ENCODE results near the gene TIMM21.

The TIMM21 gene, protein sequence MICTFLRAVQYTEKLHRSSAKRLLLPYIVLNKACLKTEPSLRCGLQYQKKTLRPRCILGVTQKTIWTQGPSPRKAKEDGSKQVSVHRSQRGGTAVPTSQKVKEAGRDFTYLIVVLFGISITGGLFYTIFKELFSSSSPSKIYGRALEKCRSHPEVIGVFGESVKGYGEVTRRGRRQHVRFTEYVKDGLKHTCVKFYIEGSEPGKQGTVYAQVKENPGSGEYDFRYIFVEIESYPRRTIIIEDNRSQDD

DNA sequence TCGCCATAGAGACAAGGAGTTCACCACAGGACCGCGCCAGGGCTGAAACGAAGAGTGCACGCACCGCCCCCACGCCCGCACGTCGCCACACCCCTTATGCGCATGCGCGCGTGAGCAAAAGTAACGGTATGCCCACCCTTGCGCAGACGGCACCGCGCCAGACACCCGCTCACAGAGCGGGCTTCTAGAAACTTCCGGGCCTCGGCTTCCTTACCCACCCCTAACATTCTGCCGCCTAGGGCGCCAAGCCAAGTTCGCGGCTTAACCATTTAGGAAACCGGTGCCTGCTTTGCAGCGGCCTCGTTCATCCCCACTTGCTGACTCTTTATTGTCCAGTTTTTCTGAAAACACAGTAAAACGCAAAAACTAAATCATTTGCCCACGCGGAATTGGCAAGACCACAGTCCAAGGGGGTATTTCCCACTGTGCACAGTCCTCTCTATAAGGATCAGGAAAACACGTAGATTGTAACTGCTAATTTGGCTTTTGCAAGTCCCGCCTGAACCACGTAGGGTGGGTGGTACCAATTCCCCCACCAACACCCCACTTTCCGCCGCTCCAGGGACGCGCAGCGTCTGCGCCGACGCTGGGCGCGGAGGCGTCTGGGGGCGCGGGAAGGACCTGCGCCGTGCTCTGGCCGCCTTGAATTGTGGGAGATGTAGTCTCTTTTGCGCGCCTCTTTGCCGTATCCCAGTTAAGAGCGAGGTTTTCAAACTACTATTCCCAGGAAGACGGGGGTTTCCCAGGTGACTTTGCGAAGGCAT lies at the start of gene TIMM21, which contains the start of gene FBXO15:
Gene TIMM21, plus strand, starts transcription at position 745 of the 764 bp plus-strand sequence. CDS start 286 bp downstream, outside the sequence.
Gene FBXO15, minus strand, starts transcription at position 56 of the 764 bp plus-strand sequence. Its CDS starts 49 bp downstream, at position 7.
- DNase-seq = peak; percentile 95

DNA sequence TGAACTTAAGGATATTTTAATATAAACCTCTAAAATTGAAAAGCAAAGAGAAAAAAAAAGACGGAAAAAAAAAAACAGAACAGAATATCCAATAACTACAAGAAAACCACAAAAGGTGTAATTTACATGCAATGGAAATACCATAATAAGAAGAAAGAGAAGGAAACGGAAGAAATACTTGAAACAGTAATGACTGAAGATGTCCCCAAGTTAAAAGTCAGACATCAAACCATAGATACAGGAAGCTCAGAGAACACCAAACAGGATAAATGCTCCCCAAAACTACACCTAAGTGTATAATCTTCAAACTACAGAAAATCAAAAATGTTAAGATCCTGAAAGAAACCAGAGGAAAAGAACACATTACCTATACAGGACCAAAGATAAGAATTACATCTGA lies 39.9 kb upstream of the TIMM21 start:
- DNase-seq = no peak

DNA sequence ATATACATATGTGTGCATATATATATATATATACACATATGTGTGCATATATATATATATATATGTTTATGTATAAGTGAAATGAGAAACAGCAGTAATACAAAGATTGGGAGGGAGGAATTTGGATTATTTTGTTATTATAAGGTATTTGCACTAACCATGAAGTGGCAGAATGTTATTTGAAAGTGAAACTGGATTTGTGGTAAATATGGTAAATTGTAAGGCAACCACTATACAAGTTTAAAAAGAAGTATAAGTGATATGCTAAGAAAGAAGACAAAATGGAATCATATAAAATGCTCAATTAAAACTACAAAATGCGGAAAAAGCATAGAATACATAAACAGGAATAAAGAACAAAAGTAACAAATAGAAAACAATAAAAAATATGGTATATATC lies 38.2 kb upstream of the TIMM21 start:
- no peak for DNase-seq

DNA sequence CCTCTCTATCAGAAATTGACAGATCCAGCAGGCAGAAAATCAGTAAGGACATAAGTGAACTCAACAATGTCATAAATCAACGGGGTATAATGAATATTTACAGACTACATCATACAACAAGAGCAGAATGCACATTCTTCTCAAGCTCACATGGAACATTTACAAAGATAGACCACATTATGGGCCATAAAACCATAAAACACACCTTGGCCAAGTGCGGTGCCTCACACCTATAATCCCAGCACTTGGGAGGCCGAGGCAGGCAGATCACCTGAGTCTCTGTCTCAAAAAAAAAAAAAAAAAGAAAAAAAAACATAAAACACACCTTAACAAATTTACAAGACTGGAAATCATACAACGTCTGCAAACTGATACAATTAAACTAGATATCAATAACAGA lies 37.3 kb upstream of the TIMM21 start:
- DNase-seq = no peak

DNA sequence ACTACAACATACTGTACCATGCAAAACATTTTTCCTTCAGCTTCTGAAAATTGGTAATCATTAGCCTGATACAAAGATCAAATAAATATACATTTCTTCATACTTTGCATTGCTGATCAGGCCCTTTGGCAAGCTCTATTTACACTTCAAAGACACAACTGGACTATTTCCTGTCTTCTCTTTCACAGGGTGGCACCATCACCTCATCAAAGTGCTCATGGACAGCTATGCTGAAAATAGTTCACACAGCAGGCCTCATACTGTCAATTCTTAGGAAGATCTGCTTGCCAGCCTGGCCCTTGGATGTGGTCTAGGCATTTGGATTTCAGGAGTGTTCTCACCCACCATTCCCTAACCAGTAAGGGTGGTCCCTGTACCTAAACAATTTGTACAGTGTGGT lies 34.6 kb upstream of the TIMM21 start:
- DNase-seq = no peak

DNA sequence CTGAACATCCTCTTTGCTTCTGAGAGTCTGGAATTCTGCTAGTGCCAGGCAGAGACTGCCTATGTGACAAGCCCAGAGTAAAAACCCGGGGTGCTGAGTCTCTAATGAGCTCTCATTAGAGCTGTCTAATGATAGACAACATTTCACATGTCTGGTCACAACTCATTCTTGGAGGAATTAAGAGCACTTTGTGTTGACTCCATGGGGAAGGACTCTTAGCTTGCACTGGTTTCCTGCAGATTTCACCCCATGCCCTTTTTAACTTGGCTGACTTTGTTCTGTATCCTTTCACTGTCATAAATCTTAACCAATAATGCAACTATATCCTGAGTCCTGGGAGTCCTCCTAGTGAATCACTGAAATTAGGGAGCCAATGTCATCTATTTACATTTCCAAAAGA lies 34.2 kb upstream of the TIMM21 start:
- DNase-seq = no peak

DNA sequence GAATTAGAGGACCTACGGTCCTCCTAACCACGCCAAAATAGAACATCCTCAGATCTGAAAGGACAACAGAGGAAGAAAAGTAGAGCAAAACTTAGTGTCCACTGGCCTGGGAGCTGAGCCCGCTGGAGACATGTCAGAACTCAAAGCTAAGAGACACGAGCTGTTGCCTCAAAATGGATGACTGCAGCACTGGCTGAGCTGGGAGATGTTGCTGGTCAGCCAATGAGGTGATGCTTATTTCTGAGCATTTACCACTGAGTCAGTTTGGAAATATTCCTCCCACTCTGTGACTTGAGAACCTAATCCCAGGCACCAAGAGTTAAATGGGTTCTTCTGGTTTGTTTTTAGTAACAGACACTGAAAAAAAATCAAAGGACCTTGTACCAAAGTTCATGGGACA lies 33.3 kb upstream of the TIMM21 start:
- no peak for DNase-seq

DNA sequence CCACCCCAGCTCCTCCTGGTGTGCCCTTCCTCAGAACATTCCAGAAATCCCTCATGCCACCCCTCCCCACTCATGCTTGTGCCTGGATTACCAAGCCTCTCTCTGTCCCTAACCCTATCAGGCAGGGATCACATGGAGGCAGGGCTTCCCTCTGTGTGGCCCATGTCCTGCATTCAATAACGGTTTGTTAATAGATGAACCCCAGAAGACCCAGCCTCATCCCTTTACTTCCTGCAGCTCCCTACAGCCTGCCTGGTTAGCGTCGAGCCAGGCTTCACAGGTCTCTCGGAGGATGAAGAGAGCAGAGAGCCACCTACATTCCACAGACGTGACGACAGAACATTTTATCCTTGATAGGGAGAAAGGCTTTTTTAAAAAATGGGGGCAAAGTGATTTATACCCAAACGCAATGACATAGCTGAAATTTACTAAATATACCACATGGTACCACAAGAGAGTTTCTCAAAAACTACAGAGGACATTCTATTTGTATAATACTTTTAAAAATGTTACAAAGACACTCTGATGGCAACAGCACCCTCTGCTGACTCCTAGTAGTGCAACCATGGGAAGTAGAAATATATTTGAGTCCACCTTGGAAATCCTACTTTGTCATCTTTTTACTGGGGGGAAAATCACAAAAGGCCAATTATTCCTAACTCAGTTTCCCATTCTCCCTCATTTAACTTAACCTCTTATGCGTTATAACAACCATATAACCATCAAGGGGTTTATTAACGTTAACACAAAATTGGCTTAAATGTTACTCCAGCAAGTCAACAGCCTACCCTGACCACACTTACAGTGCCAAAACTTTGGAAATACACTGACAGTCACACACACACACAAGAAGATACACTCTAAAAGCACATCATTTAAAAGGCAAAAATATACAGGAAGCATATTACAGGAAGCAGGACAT lies 31.4 kb upstream of the TIMM21 start:
- DNase-seq = no peak

DNA sequence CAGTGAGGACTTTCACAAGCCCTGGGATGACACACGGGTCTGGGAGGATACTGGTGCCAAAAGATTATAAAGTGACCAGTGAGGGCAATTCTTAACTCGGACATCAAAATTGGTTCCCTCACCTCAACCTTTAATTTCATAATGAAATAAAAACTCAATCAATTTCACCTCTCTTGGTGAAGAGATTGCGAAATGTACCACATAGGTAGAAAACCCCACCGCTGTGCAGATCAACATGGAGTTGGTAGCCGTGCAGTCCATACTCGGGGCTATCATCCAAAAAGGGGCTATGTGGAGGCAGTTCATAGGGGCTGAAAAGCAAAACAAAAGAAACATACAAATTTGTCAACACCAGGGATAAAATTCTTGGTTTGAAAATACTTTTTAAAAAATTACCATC lies 25.1 kb upstream of the TIMM21 start:
- DNase-seq = no peak

DNA sequence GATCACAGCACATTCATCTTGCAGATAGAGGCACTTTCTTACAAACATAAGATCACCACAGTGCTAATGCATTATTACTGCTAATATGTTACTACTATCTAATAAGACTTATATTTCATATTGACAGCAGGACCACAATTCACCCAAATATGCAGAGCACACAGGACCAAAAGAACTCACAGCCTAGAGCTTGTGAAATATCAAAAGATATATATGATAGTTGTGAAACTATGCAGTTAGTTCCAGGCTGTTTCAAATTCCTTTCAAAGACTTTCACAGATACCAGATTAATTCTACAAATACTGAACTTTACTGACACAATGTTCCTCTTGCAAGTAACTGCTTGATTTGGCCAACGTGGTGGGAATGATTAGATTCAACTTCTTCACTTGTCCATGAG lies 23.7 kb upstream of the TIMM21 start:
- no peak for DNase-seq

DNA sequence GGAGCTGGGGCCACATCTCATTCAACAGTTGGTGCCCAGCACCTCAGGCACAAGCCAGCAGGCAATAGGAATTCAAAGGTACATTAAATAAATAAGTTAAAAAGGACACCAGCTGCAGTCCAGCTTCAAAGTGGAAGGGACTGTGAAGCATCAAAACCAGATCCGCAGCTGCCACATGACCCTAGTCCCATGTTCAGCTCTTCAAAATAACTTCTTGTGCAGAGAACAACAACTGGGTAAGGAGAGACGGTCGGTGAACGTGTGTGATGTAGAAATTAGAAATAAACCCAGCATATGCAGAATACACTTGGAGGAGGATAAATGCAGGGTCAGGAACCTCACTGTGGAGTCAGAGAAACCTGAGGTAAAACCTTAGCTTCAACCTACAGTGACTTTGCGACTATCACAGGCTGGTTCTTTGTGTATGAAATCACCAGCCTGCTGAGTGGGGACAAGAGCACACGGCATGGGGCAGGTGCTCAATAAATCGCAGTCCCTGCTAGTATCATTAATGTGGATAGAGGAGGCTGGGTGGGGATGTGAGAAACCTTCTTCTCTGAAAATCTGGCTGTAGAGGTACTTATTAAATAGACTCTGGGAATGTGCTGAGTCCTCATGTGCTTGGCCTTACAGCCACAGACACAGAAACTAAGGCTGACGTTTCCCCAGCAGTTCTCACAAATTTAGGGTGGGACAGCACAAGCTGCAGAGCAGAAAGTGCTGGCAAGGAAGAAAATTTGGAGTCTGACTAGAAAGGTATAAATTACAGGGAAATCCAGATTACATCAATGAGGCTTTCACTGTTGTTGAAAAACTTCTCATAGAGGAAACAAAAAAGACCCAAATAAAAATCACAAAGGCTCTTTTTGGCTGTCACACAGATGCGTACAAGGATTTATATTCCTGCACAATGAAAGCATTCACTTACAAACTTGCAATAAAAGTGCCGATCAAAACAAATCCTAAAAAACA lies 21.4 kb upstream of the TIMM21 start:
- no peak for DNase-seq

DNA sequence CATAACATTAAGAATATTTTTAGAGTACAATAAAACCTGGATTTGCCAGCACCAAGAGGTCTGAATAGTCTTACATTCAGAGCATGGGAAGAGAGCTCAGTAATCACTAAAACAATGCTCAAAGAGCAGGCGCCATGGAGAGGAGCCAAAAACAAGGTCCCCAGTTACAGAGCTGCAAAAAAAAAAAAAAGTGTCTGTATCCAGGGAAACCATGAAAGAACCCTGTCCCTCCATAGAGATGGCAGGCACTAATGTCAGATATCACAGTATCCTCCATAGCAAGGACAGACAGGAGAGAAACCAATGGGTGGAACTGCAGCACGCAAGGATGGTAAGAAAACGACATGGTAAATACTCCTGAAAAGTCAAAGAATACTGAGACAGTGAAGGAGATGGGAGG lies 20.2 kb upstream of the TIMM21 start:
- DNase-seq = no peak

DNA sequence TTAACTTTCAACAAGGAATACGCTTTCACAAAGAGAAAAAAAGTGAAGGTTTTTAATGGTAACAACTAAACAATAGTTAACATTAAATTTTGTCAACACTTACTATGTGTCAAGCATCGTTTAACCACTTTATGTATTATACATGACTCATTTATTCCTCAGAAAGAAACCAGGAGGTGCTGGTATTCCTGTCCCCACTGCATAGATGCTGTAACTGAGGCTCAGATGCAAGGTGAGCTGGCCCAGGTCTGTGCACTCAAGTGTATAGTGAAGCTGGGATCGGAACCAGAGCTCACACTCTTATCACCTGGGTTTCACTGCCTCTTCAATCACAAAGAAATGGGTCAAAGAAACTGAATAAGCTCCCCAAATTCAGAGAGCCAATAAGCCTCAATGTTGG lies 17.2 kb upstream of the TIMM21 start:
- DNase-seq = no peak

DNA sequence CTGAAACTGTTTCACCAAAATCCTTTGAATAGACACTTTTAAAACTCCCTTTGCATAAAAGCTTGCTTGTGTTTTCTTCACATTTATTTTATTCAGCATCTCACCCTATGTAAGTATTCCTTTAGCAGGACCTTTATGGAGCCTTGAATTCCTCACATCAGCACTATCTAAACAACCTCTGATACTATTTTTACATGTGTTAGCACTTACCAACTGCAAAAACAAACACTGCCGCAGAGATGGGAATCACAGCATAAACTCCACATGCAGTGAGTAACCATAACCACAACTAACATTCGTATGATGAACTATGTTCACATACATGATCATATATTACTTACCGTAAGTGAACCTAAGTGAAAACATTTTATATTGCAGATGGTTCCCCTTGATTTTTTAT lies 16.1 kb upstream of the TIMM21 start:
- DNase-seq = no peak

DNA sequence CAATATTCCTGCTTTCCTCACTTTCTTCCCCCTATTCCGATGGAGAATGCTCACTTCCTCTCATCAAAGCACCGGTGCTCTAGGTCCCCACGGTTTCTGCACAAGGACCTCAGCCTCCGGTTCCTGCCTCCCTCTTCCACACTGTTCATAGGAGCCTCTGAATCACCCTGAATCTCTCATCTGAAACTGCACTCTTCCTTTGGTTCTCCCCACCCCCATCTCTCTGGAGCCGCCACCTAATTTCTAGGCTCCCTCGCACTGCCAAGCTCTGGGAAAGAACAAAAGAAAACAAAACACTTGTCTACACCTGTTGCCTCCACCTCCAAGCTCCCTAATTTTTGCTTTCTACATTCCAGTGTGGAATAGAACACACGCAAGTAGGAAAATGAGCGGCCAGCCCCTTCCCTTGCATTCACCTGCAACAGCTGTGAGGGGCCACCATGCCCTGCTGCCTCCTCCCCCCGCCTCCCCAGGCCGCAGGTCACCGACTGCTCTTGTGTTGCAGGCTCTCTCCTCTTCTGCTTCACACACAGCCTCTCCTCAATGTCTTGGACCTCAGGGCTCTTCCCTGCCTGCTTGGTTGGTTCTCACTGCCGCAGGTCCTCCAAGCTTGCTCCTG lies 10.3 kb upstream of the TIMM21 start:
- no peak for DNase-seq

DNA sequence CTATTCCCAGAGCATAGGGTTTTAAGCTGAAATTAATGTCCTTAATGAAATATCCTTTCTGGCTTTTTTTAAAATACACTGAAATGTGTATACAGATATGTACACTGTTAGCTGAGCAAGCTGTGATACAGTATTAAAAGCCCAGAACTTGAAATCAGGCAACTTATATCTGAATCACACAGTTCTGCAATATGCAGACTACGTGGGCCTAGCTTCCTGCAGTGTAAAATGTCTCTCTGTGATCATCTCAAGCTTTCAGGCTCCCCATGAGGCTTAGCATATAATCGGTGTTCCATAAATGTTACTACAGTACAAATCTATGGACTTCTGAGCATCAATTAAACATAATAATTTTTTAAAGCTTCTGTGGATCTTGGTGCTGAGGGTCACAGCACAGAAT lies 8.9 kb upstream of the TIMM21 start:
- DNase-seq = no peak

DNA sequence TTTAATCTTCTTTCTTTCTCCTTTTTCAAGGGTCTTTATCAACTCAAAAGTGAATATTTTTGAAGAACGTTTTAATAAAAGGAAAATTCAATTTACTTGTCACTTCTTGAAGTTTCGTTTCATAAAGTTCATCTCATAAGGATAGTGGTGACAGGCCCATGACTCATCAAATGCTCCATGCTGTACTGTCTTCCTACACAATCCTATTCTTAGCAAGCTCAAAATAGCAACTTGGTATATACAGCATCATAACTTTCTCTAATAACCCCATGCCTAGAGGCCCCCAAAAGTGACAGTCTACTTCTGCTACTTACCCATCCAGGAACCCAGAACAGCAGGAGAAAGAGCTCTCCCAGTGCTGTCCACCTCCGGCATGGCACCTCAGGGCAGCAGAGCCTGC lies 8.4 kb upstream of the TIMM21 start:
- no peak for DNase-seq

DNA sequence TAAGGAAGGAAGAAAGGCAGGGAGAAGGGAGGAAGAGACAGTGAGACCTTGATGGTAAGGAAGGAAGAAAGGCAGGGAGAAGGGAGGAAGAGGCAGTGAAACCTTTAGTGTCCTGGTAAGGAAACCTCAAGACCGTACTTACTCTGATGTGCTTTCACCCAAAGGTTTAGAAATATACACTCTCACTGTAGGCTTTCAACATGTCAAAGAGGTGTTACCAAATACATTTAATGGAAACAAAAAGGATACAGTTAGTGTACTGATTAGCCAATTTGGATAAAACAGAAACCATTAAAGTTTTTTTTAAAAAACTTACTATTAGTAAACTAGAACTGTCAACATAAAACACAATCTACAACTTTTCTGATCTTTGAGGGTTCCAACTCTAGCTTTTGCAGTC lies 7.7 kb upstream of the TIMM21 start:
- DNase-seq = no peak

DNA sequence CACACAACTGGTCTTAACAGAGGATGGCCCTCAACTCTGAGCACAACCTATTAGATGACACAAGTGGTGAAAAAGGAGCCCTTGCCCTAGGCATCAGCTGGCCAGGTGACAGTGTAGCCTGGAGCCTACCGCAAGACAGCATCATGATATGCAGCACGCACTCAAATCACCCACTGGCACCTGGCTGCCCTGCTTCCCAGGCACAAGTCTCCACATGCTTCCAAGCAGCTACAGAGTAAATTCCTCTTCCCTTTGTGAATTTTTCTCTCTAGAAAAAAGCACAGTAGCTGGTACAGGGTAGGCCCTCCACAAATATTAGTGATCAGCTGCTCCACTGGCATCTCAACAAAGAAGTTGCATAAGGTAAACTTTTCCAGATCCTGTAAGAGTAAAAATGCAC lies 6.7 kb upstream of the TIMM21 start:
- DNase-seq = no peak

DNA sequence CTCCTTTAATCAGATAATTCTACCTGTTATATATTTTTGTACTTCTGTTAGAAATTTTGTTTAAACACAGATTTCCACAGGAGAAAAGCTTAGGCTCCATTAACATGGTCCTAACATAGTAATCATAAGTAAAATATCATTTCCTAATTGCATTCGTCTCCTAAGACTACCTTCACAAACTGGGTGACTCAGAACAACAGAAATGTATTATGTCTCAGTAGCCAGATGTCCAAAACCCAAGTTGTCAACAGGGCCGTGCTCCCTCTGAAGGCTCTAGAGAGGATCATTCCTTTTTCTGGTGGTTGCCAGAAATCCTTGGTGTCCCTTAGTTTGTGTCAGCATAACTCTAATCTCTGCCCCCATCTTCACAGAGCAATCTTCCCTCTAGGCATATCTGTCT lies 6.1 kb upstream of the TIMM21 start:
- no peak for DNase-seq

DNA sequence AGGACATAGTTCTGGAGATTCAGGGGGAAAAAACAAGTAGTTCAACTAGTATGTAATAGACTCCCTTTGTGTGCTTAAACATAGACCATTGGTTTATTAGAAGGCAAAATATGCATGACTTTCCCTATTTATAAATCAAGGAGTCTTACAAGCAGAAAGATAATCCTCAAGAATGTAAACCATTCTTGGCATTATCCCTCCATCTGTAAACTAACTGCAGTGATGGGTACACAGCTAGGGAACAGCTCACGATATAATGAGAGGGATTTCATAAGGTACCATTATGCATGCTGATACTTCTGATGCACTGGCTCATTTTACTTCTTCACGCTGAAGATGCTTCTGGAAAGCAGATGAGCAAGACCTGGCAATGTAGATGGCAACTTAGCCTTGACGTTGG lies 1.6 kb upstream of the TIMM21 start:
- no peak for DNase-seq

DNA sequence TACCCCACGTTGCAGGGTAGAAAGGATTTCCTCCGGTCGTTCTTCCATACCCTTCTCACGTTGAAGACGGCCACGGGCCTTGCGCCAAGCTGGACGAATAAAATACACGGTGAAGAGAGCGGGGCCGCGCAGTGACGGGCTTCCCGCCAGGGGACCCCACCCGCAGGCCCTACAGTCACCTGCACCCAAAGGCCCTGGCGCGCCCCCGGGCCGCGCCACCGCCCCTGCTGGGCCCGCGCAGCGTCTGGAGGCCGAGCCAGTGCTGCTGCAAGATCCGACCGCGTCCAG lies 888 bp upstream of the TIMM21 start:
- no peak for DNase-seq

Measured in GDM1 (cell line).